ENCODE data around the gene HNRNPM. TPM values are rescaled to one million over a fixed set of nuclear protein-coding genes. Genes with fewer than 3 reads are reported as not detected.

HNRNPM gene
- total RNA-seq, 5 donors from 2014 or later (not counting 1 experiment from before 2014, with no cell fraction given) = 200 to 272 (median 213) TPM

DNA sequence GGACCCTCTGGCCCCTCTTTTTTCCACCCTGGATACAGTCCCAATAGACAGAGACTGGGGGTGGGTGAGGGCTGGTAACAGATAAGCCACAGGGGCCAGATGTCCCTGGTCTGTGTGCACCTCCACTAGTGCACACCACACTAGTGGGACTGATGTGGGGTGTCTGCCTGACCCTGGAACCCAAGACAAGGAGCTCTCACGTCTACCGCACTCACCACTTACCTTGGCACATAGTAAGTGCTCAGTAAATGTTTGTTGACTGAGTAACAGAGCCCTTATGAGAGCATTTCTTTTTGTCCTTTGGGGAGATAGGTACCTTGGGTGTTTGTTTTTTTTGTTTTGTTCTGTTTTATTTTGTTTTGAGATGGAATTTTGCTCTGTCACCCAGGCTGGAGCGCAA is 92.3 kb downstream of the HNRNPM start:
- Mint-ChIP-seq H3K4me3 (no peak overlapping the region), H3K36me3 (peaks cover 25% of the 10 kb centered on the region), H3K9me3 (no peaks in the 10 kb centered on the region), H3K27ac (no peak overlapping the region), H3K27me3 (no peaks in the 10 kb centered on the region), H3K4me1 (peaks cover 0 to 3% (median 0%) of the 10 kb centered on the region in 3 donors)
- Histone ChIP-seq H3K36me3 (ENCODE audit: control insufficient read depth in 2 of 2, extremely low read depth in 1 of 2, insufficient read depth in 1 of 2, low read length in 1 of 2) (peaks cover 0 to 63% of the 10 kb centered on the region in 2 donors), H3K4me3 (ENCODE audit: control insufficient read depth in 1 of 2, extremely low read depth in 1 of 2, low read length in 1 of 2) (no peak overlapping the region), H3K27ac (ENCODE audit: low read length) (no peak overlapping the region), H3K27me3 (replicated peaks in 1 of 2; ENCODE audit: control insufficient read depth in 2 of 2, extremely low read depth in 1 of 2, insufficient read depth in 2 of 2, low read length in 1 of 2) (no peaks in the 10 kb centered on the region), H3K9me3 (no peaks in the 10 kb centered on the region), H3K4me1 (ENCODE audit: control insufficient read depth in 1 of 2, extremely low read depth in 1 of 2, insufficient read depth in 2 of 2, low read length in 2 of 2) (no peaks in the 10 kb centered on the region)
- DNase-seq (no peak), ATAC-seq (replicated peaks in 1 of 4) (no peak)
- CTCF ChIA-PET = no interaction called here
- POLR2A ChIA-PET = no interaction called here
- WGBS (ENCODE audit: insufficient coverage) = 100% methylated on average over 2 of the region's 3 CpGs

Other genes starting within 250 kb of the HNRNPM start
- 10 to 100 TPM; 23.1 to 46.9 (median 29.0) TPM for gene CERS4, start 235.6 kb upstream of the HNRNPM start, total RNA-seq
- gene CD320, start 136.6 kb upstream of the HNRNPM start, total RNA-seq = 10 to 100 TPM; 26.1 to 41.5 (median 37.4) TPM
- 10 to 100 TPM; 24.5 to 44.7 (median 32.8) TPM for gene NDUFA7, start 123.6 kb upstream of the HNRNPM start, total RNA-seq
- gene RPS28, start 123.5 kb upstream of the HNRNPM start, total RNA-seq = 1,000 to 10,000 TPM; 2,995 to 3,551 (median 3,317) TPM
- 1 to 10 TPM in 4 of 5 donors, under 1 TPM in 1; 0.88 to 5.5 (median 4.4) TPM for gene KANK3, start 101.7 kb upstream of the HNRNPM start, total RNA-seq
- under 1 TPM in 2 of 5 donors, not detected in 3; 0.18 to 0.19 TPM for gene ANGPTL4, start 80.8 kb upstream of the HNRNPM start, total RNA-seq
- gene RAB11B, start 54.6 kb upstream of the HNRNPM start, total RNA-seq = 100 to 1,000 TPM in 3 of 5 donors, 10 to 100 TPM in 2; 87.5 to 125 (median 116) TPM
- 10 to 100 TPM; 20.6 to 40.7 (median 35.6) TPM for gene MARCHF2, start 31.7 kb upstream of the HNRNPM start, total RNA-seq
- 1 to 10 TPM; 2.2 to 5.1 (median 3.8) TPM for gene PRAM1, start 57.7 kb downstream of the HNRNPM start, total RNA-seq
- gene ZNF414, start 69.2 kb downstream of the HNRNPM start, total RNA-seq = 10 to 100 TPM; 34.4 to 78.6 (median 67.2) TPM
- gene MYO1F, start 132.5 kb downstream of the HNRNPM start, total RNA-seq = 100 to 1,000 TPM; 109 to 363 (median 277) TPM
- gene ADAMTS10, start 165.7 kb downstream of the HNRNPM start, total RNA-seq = 100 to 1,000 TPM in 1 of 5 donors, 10 to 100 TPM in 4; 57.2 to 103 (median 80.1) TPM
- gene NFILZ, start 185.7 kb downstream of the HNRNPM start, total RNA-seq = not detected